CD4-positive, alpha-beta T cell treated with Interferon alpha-2 for 1 hour (primary cell): ENCODE data around the gene ART1.
A peak's percentile ranks its signal among the peaks of the same experiment; 100 is the strongest.
"Not testable (repeated sequence)": the region's sequence is repeated elsewhere in the genome, so short reads cannot be mapped to it uniquely, and the experiment has no call there.

ENCODE experiments used
- DNase-seq, 2 donors: peaks; one replicate each; pipeline ENCODE4 v3.0.0-alpha.2; 2020 to 2022

Gene ART1

GRCh38 chr11:3644817-3645235 lies at the start of gene ART1:
TSS of gene ART1 (plus strand) at chr11:3645128. CDS start at chr11:3659214, 14,086 bp downstream.
- DNase-seq: no peak

- not testable (repeated sequence) for DNase-seq
Observed at GRCh38 chr11:3597743-3598142, 47.2 kb upstream of the ART1 start.

- not testable (repeated sequence) for DNase-seq
Observed at GRCh38 chr11:3600201-3600600, 44.7 kb upstream of the ART1 start.

- DNase-seq: no peak
Observed at GRCh38 chr11:3604167-3604566, 40.8 kb upstream of the ART1 start.

GRCh38 chr11:3605283-3605662 lies 39.7 kb upstream of the ART1 start:
- DNase-seq: no peak

GRCh38 chr11:3605771-3606203 lies 39.1 kb upstream of the ART1 start:
- no peak for DNase-seq

GRCh38 chr11:3609416-3610265 lies 35.3 kb upstream of the ART1 start:
- peak in 1 of 2 donors; percentile 60 for DNase-seq

GRCh38 chr11:3610846-3611245 lies 34.1 kb upstream of the ART1 start:
- no peak for DNase-seq

- DNase-seq: no peak
Observed at GRCh38 chr11:3611976-3612678, 32.8 kb upstream of the ART1 start.

- no peak for DNase-seq
Observed at GRCh38 chr11:3613998-3614741, 30.8 kb upstream of the ART1 start.

GRCh38 chr11:3614742-3615171 lies 30.2 kb upstream of the ART1 start:
- peak; percentile 42 to 55 for DNase-seq

GRCh38 chr11:3615998-3616397 lies 28.9 kb upstream of the ART1 start:
- no peak for DNase-seq

- DNase-seq: no peak
Observed at GRCh38 chr11:3616721-3617460, 28.0 kb upstream of the ART1 start.

GRCh38 chr11:3617990-3618389 lies 26.9 kb upstream of the ART1 start:
- DNase-seq: no peak

- DNase-seq: no peak
Observed at GRCh38 chr11:3622521-3622920, 22.4 kb upstream of the ART1 start.

- no peak for DNase-seq
Observed at GRCh38 chr11:3623121-3623520, 21.8 kb upstream of the ART1 start.

- DNase-seq: no peak
Observed at GRCh38 chr11:3623767-3624458, 21.0 kb upstream of the ART1 start.

GRCh38 chr11:3626250-3626960 lies 18.5 kb upstream of the ART1 start:
- peak in 1 of 2 donors; percentile 26 for DNase-seq

- no peak for DNase-seq
Observed at GRCh38 chr11:3627291-3627690, 17.6 kb upstream of the ART1 start.

- DNase-seq: no peak
Observed at GRCh38 chr11:3631331-3631730, 13.6 kb upstream of the ART1 start.

- no peak for DNase-seq
Observed at GRCh38 chr11:3632070-3632660, 12.8 kb upstream of the ART1 start.
